ENCODE measurements around the gene FAM3C.

FAM3C gene

GRCh38 chr7:121376979-121377378, 19.1 kb downstream of the FAM3C start:
- no peak for DNase-seq

- DNase-seq, result no peak
These were observed 22.9 kb downstream of the FAM3C start for GRCh38 chr7:121373177-121373576.

- DNase-seq, result no peak
These were observed 23.6 kb downstream of the FAM3C start for GRCh38 chr7:121372376-121373010.

- DNase-seq, result no peak
These were observed 24.2 kb downstream of the FAM3C start for GRCh38 chr7:121371883-121372282.

GRCh38 chr7:121371367-121371766, 24.7 kb downstream of the FAM3C start:
- DNase-seq, result no peak

GRCh38 chr7:121369462-121369861, 26.6 kb downstream of the FAM3C start:
- DNase-seq, result no peak

- peak; percentile 40 to 47 for DNase-seq
These were observed 29.2 kb downstream of the FAM3C start for GRCh38 chr7:121366852-121367431.

GRCh38 chr7:121360564-121360963, 35.5 kb downstream of the FAM3C start:
- no peak for DNase-seq

GRCh38 chr7:121355574-121355973, 40.5 kb downstream of the FAM3C start:
- no peak for DNase-seq

GRCh38 chr7:121352323-121352722, 43.8 kb downstream of the FAM3C start:
- DNase-seq, result no peak

GRCh38 chr7:121351682-121352081, 44.4 kb downstream of the FAM3C start:
- DNase-seq, result no peak

GRCh38 chr7:121344497-121344896, 51.6 kb downstream of the FAM3C start:
- no peak for DNase-seq

- no peak for DNase-seq
These were observed 52.0 kb downstream of the FAM3C start for GRCh38 chr7:121344093-121344492.

GRCh38 chr7:121343302-121343701, 52.8 kb downstream of the FAM3C start:
- DNase-seq, result no peak

- no peak for DNase-seq
These were observed 53.5 kb downstream of the FAM3C start for GRCh38 chr7:121342631-121343030.

GRCh38 chr7:121341933-121342332, 54.2 kb downstream of the FAM3C start:
- no peak for DNase-seq

GRCh38 chr7:121339082-121339481, 57.0 kb downstream of the FAM3C start:
- DNase-seq, result no peak

GRCh38 chr7:121337398-121337797, 58.7 kb downstream of the FAM3C start:
- no peak for DNase-seq

GRCh38 chr7:121336579-121336978, 59.5 kb downstream of the FAM3C start:
- DNase-seq, result no peak

- DNase-seq, result no peak
These were observed 61.0 kb downstream of the FAM3C start for GRCh38 chr7:121334875-121335648.

GRCh38 chr7:121334376-121334775, 61.7 kb downstream of the FAM3C start:
- DNase-seq, result no peak

GRCh38 chr7:121331574-121331973, 64.5 kb downstream of the FAM3C start:
- no peak for DNase-seq

GRCh38 chr7:121331048-121331447, 65.1 kb downstream of the FAM3C start:
- no peak for DNase-seq
